22Rv1 (cell line): ENCODE measurements around the gene COL4A1.
A peak's percentile ranks its signal among the peaks of the same experiment; 100 is the strongest.

Experiments used
- ZFX ChIP-seq: fragments of 450-650 bp; IDR thresholded peaks from 2 replicates; pipeline ENCODE4 v1.6.1; 2017; ENCODE audit warnings: antibody characterized with exemption, borderline replicate concordance
- TF ChIP-seq, protein P1 (sequence below): fragments of 450-650 bp; IDR thresholded peaks from 2 replicates; pipeline ENCODE4 v1.5.1; 2017; ENCODE audit warnings: mild to moderate bottlenecking

DNA sequence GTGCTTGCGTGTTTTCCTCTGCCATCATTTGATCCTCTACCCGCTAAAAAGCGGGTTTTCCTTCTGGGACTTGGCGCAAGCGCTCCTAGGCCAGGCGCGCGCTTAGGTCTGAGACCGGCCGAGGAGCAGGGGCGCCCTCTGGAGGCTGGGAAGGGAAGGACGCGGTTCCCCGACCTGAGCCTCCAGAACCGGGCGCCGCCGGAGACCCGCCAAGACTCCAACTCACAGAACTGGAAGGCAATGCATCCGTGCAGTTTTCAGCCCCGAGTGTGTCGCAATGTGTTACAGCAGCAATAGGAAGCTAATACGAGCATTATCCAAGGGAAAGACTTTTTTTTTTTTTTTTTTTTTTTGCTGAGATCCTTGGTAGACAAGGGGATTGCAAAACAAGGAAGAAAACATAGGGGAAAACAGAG is 190.9 kb downstream of the COL4A1 start:
- TF ChIP-seq, protein P1, sequence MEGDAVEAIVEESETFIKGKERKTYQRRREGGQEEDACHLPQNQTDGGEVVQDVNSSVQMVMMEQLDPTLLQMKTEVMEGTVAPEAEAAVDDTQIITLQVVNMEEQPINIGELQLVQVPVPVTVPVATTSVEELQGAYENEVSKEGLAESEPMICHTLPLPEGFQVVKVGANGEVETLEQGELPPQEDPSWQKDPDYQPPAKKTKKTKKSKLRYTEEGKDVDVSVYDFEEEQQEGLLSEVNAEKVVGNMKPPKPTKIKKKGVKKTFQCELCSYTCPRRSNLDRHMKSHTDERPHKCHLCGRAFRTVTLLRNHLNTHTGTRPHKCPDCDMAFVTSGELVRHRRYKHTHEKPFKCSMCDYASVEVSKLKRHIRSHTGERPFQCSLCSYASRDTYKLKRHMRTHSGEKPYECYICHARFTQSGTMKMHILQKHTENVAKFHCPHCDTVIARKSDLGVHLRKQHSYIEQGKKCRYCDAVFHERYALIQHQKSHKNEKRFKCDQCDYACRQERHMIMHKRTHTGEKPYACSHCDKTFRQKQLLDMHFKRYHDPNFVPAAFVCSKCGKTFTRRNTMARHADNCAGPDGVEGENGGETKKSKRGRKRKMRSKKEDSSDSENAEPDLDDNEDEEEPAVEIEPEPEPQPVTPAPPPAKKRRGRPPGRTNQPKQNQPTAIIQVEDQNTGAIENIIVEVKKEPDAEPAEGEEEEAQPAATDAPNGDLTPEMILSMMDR: peak; percentile 98
- no peak for TF ChIP-seq ZFX
